T47D (cell line): ENCODE data around the gene PPP1CA.
"Not testable (repeated sequence)": the region's sequence is repeated elsewhere in the genome, so short reads cannot be mapped to it uniquely, and the experiment has no call there.

Source experiments
- DNase-seq, 2 experiments: peaks; one replicate each; pipeline versions ENCODE4 v3.0.0 to v3.0.0-alpha.2; 2011 to 2012; ENCODE audit warnings: low read depth in 1 of 2, low spot score in 1 of 2
- JUND ChIP-seq: IDR thresholded peaks from 2 replicates; pipeline ENCODE4 v1.6.1; 2012; ENCODE audit warnings: low read depth
- in situ Hi-C: cut with HindIII; loops from 2 replicates; pipeline ENCODE4 v1.10.0; 2016; ENCODE audit warnings: low sequenced_read_pairs, low pct_unique_long_range_greater_than_20kb

Gene PPP1CA

DNA sequence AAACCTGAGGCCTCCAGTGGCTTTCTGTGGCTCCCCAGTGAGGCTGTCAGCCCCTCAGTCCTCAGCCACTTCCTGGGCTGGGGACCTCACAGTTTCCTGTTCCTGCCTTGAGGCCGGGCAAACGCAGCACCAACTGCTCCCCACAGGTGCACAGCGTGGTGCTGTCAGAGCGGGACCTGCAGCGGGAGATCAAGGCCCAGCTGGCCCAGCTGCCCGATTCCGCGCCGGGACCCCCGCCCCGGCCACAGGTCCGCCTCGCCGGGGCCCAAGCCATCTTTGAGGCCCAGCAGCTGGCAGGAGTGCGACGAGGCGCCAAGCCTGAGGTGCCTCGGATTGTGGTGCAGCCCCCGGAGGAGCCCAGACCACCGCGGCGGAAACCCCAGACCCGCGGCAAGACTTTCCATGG is 7.6 kb upstream of the PPP1CA start:
- no peak for TF ChIP-seq JUND
- DNase-seq: no peak
- in situ Hi-C loops: no loop called here

GRCh38 chr11:67408437-67409200 is 7.0 kb upstream of the PPP1CA start:
- in situ Hi-C loops: no loop called here
- no peak for TF ChIP-seq JUND
- DNase-seq: no peak

DNA sequence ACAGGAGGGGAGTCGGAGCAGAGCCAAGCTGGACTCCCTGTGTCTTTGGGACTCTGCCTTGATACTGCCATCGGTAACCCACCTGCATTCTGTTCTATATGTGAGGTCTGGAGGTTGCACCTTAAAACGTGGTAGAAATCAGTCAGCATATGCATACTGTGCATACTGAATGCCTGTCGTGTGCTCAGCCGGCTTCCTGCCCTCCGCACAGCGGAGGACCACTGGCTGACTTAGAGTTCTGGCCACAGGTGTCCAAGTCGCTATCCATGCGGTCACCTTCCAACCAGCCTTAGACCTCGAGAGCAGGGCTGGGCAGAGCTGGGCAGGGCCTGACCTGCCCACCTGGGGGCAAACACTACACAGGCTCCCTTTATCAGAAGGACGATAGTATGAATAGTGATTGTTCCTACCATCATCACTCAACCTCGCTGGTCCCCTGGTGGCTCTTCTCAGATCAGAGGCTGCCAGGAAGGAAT is 6.1 kb upstream of the PPP1CA start:
- no peak for DNase-seq
- in situ Hi-C loops: no loop called here
- no peak for TF ChIP-seq JUND

- in situ Hi-C loops: no loop called here
- DNase-seq: no peak
- no peak for TF ChIP-seq JUND
Observed at GRCh38 chr11:67406969-67407687, 5.5 kb upstream of the PPP1CA start.

GRCh38 chr11:67406420-67406968 is 4.8 kb upstream of the PPP1CA start:
- DNase-seq: no peak
- TF ChIP-seq JUND: no peak
- in situ Hi-C loops: no loop called here

DNA sequence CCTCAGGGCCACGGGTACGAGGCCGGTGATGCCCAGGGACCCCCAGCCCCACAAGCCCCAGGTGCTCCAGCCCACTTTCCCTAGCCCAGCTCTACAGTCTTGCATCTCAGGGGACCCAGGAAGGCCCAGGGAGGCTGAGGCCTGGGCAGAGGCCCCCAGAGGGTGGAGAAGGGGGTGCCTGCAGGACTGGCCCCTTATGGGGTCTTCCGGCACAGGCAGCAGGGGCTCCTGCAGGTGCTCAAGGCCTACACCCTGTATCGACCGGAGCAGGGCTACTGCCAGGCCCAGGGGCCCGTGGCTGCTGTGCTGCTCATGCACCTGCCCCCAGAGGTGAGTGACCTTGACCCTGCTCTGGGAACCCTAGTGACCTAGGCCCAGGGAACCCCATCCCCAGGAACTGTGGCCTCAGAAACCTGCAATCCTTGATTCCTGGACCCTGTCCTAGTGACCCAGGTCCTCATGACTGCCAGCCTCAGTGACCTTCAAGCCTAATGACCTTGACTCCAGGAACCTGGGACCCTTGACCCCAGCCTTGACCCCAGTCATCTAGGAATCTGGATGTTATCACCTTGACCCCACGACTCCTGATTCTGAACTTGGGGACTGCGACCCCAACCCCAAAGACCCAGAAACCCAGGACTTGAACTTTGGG is 4.2 kb upstream of the PPP1CA start:
- no peak for TF ChIP-seq JUND
- in situ Hi-C loops: no loop called here
- no peak for DNase-seq

- in situ Hi-C loops: no loop called here
- no peak for DNase-seq
- no peak for TF ChIP-seq JUND
Observed at GRCh38 chr11:67405196-67405567, 3.5 kb upstream of the PPP1CA start.

- no peak for DNase-seq
- TF ChIP-seq JUND: no peak
- in situ Hi-C loops: no loop called here
Observed at GRCh38 chr11:67404515-67405195, 3.0 kb upstream of the PPP1CA start.

GRCh38 chr11:67403085-67403484 is 1.4 kb upstream of the PPP1CA start:
- DNase-seq, in situ Hi-C loops: not testable (repeated sequence)

DNA sequence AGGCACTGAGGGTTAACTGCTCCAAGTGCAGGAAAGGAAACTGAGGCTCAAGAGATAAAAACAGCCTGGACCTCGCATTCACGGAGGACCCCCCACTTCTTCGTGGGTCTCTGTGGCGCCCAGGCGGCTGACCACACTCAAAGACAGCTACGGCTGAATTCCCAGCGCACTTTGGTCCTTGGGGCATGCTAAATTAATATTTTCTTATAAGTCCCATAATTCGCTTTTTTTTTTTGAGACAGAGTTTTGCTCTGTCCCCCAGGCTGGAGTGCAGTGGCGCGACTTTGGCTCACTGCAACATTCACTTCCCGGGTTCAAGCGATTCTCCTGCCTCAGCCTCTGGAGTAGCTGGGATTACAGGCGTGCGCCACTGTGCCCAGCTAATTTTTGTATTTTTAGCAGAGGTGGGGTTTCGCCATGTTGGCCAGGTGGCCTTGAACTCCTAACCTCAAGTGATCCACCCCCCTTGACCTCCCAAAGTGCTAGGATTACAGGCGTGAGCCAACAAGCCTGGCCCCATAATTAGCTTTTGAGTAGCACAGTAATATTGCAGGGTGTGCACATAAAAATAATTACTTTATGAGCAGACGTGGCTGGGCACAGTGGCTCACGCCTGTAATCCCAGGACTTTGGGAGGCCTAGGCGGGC is 658 bp upstream of the PPP1CA start:
- DNase-seq, in situ Hi-C loops: not testable (repeated sequence)

DNA sequence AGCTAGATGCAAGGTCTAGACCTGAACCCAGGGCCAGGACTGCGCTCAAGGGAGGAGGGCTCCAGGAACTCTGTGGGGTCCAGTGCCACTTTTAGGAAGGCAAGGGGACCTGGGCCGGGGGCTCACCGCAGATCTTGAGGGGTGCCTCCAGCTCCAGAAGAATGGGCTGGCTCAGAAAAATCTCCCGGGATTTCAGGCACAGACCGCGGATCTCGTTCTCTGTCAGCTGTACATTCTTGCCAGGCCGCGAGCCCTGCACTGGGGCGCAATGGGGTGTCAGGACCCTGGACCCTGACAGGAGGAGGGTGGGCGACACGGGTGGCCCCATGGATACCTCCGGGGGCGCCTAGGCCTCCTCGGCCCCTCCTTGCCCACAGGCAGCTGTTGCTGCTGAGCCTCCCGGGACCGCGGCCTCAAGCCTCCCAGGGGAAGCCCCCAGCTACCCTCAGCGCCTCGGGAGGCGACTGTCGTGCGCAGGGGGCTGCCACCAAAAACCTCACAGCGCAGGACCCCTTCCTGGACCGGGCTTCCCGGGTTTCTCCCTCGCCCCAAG is 640 bp downstream of the PPP1CA start:
- in situ Hi-C loops: no loop called here
- no peak for DNase-seq
- no peak for TF ChIP-seq JUND
